GM12874 (cell line): ENCODE results near the gene CNOT4.

Source experiments
- TF ChIP-seq, protein P1 (sequence below): IDR thresholded peaks from 2 replicates; pipeline ENCODE4 v1.5.1; 2011; ENCODE audit warnings: low read depth, mild to moderate bottlenecking, control low read depth, low read length, moderate library complexity; ENCODE audit not compliant: insufficient read depth

CNOT4 gene

GRCh38 chr7:135523146-135523545, 13.2 kb upstream of the CNOT4 start:
- TF ChIP-seq, protein P1, sequence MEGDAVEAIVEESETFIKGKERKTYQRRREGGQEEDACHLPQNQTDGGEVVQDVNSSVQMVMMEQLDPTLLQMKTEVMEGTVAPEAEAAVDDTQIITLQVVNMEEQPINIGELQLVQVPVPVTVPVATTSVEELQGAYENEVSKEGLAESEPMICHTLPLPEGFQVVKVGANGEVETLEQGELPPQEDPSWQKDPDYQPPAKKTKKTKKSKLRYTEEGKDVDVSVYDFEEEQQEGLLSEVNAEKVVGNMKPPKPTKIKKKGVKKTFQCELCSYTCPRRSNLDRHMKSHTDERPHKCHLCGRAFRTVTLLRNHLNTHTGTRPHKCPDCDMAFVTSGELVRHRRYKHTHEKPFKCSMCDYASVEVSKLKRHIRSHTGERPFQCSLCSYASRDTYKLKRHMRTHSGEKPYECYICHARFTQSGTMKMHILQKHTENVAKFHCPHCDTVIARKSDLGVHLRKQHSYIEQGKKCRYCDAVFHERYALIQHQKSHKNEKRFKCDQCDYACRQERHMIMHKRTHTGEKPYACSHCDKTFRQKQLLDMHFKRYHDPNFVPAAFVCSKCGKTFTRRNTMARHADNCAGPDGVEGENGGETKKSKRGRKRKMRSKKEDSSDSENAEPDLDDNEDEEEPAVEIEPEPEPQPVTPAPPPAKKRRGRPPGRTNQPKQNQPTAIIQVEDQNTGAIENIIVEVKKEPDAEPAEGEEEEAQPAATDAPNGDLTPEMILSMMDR: no peak

GRCh38 chr7:135522509-135522908, 12.6 kb upstream of the CNOT4 start:
- TF ChIP-seq, protein P1: no peak

DNA sequence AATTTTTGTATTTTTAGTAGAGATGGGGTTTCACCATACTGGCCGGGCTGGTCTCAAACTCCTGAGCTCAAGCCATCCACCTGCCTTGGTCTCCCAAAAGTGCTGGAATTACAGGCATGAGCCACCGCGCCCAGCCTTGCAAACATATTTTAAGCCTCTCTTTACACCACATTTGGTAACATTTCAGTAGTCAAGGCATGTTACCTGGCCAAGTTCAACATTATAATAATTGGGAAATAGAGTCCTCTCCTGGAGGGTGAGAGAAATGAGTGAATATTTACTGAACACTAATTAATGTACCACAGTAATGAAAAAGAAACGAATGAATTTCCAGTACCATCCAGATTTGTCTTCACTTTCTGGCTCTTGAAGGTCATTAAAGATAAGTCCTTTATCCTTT, 10.0 kb upstream of the CNOT4 start:
- TF ChIP-seq, protein P1: no peak

- TF ChIP-seq, protein P1: no peak
Observed at GRCh38 chr7:135519233-135519688, 9.4 kb upstream of the CNOT4 start.

DNA sequence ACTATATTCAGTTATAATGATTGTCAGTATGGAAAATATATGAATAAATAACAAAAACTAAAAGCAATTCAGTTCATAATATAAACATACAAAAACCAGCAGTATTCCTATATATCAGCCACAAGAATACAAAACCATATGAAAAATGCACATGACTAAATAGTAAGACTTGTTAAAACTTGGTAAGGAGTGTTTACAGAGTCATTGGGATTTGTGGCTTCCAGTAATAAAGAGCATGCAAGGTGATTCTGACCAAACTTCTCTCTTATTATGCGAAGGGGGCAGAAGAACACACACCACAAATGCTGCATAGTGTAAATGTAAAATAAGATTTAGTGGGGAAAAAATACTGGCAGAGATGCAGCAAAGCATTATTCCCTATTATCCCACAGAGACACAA, 8.8 kb upstream of the CNOT4 start:
- TF ChIP-seq, protein P1: no peak

DNA sequence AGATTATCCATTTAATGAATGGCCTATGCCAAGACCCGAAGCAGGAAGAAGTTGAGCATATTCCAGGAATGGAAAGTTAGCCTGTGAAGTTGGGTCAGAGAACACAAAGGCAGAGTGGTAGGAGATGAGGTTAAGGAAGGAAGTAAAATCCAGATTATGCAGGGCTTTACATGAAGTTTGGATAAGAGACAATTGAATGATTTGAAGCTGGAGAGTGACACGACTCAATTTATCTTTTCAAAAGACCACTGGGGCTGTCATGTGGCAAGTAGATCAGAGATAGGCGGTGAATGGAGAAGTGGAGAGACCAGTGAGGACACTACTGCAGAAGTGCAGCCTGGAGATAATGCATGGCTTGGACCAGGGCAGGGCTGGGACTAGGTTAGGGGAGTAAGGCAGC, 7.2 kb upstream of the CNOT4 start:
- TF ChIP-seq, protein P1: no peak

DNA sequence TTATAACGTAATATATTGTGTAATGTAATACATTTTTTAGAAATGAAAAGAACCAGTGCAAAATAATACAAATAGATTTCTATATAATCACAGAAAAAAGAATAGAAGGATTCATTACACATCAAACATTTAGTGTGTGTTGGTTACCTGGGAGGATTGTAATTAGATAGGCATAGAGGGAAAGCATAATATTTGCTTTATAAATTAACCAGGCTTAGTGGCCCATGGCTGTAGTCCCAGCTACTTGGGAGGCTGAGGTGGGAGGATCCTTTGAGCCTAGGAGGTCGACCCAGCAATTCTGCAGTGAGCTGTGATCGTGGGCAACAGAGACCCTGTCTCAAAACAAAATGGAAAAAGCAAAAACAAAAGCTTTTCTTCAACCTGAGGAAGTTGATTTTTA, 5.0 kb upstream of the CNOT4 start:
- TF ChIP-seq, protein P1: no peak
